Measurements from ENCODE around the gene CLSTN1. TPM values are rescaled to one million over a fixed set of nuclear protein-coding genes. Genes with fewer than 3 reads are reported as not detected.

Gene CLSTN1
- total RNA-seq, 1 experiment from 2014 or later = 119 TPM

- Mint-ChIP-seq H3K4me3 (no peak overlapping the region), H3K4me1 (peaks cover 10% of the 10 kb centered on the region), H3K27me3 (ENCODE audit: low read depth) (no peaks in the 10 kb centered on the region), H3K27ac (no peak overlapping the region), H3K36me3 (peaks cover 5% of the 10 kb centered on the region; the same call in 1 of the 2 replicates), H3K9me3 (peaks cover 7% of the 10 kb centered on the region)
- no peak for DNase-seq (ENCODE audit: low spot score)
- no peak for ATAC-seq
- CTCF ChIA-PET = interaction anchor here (1.0 kb wide), 2 partner anchors 18 to 84 kb away, joined by 3 read pairs; no protein-coding TSS in a partner anchor
- POLR2A ChIA-PET = no interaction called here
- no peak for TF ChIP-seq GTF2I (CRISPR knock-in tag; conservative IDR thresholded peaks at IDR 0.05)
- TF ChIP-seq ERG (CRISPR knock-in tag; IDR thresholded peaks at IDR 0.05) = no peak
- TF ChIP-seq FOXK1 (CRISPR knock-in tag; IDR thresholded peaks at IDR 0.05) = no peak
- TF ChIP-seq OVOL2 (CRISPR knock-in tag; IDR thresholded peaks at IDR 0.05; ENCODE audit: borderline replicate concordance) = no peak
- no peak for TF ChIP-seq CBFB (CRISPR knock-in tag; IDR thresholded peaks at IDR 0.05; ENCODE audit: low read depth)
- no peak for TF ChIP-seq ATF6 (CRISPR knock-in tag; IDR thresholded peaks at IDR 0.05)
- no peak for TF ChIP-seq GRHL2 (CRISPR knock-in tag; IDR thresholded peaks at IDR 0.05; ENCODE audit: insufficient replicate concordance, severe bottlenecking)
- no peak for TF ChIP-seq ZNF281 (CRISPR knock-in tag; IDR thresholded peaks at IDR 0.05)
- no peak for TF ChIP-seq TP53 (CRISPR knock-in tag; IDR thresholded peaks at IDR 0.05)
- TF ChIP-seq ZNF263 (CRISPR knock-in tag; IDR thresholded peaks at IDR 0.05; ENCODE audit: low read depth) = no peak
- no peak for TF ChIP-seq USF1 (CRISPR knock-in tag; IDR thresholded peaks at IDR 0.05)
- TF ChIP-seq ZSCAN18 (CRISPR knock-in tag; IDR thresholded peaks at IDR 0.05) = no peak
- no peak for TF ChIP-seq KAT7 (CRISPR knock-in tag; IDR thresholded peaks at IDR 0.05; ENCODE audit: borderline replicate concordance)
- TF ChIP-seq SMAD4 (CRISPR knock-in tag; IDR thresholded peaks at IDR 0.05) = no peak
- no peak for TF ChIP-seq PRRX2 (CRISPR knock-in tag; IDR thresholded peaks at IDR 0.05)
- TF ChIP-seq FOXP1 (CRISPR knock-in tag; IDR thresholded peaks at IDR 0.05; ENCODE audit: borderline replicate concordance) = no peak
- TF ChIP-seq PREB (CRISPR knock-in tag; IDR thresholded peaks at IDR 0.05; ENCODE audit: borderline replicate concordance) = no peak
Measured at GRCh38 chr1:9699361-9699760, 124.4 kb downstream of the CLSTN1 start.
